Hematopoietic multipotent progenitor cell treated with erythropoietin and hydrocortisone succinate and interleukin-3 and kit ligand, for 6 days (in vitro differentiated cells): ENCODE results near the gene ADGRF5.

ENCODE experiments used
- DNase-seq: peaks from one replicate; pipeline ENCODE4 v3.0.0-alpha.2; 2015

Gene ADGRF5

DNA sequence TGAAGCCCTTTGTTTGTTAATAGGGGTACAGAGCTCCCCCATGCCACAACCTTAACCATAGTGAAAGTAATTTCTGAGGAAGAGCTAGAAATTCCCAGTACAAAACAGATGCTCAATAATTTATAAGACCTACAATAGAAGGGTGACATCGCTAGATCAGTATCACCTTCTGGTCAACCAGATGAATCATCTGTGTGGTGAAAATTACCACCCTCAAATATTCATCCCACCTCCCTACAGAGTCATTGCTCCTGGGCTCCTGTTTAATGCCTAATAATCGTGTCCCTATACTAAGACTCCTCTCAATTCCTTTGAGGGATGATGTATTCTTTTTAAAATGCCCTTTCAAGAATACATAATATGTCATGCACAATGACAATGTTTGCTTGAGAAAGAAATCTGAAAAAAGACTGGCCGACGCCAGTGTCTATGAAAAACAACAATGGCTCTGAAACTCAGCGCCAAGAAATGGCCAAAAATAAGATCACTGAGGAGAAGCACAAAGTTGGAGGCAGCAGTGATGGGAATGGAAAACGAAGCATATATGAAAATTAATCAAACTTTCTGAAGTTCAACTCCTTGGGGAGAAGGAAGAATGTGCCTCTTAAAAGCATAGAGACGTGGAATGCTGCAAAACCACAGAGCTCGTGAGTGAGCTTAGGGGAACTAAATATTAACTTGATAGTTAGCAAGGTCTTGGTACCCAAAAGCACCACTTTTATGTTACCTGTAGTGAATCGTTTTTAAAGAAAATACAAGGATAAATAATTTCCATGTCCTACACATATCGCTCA, 11.0 kb upstream of the ADGRF5 start:
- no peak for DNase-seq

DNA sequence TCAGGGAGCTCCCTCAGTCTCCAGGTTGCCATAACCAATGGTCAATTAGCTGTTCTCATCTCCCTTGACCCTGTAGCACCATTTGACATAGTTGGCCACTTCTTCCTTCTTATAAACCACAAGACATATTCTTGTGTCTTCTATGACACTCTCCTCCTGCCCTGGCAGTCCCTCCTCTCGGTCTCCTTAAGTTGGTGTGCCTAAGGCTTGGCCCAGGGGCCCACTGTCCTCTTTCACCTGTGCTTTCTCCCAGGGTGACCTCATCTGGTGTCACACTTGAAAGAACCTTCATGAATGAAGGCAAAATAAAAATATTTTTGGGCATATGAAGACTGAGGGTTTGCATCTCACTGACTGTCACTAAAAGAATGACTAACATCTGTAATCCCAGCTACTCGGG, 9.7 kb upstream of the ADGRF5 start:
- DNase-seq: no peak

DNA sequence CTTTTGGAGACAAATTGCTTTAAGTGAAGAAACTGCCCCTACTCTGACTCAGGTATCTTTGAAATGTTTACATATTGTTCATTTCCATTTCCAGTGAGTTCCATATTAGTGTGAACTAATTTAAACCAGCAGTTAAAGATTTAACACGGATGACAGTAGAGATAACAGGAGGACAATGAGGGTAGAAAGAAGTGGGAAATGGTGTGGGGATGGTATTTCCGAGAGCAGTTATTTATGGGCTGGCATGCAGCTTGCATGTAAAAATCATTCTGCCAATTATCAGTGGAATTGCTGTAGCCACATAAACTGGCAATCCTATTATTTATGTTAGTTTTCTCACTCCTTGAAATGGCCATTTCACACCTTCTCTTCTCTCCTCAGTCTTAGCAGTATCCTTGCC, 8.6 kb upstream of the ADGRF5 start:
- no peak for DNase-seq

DNA sequence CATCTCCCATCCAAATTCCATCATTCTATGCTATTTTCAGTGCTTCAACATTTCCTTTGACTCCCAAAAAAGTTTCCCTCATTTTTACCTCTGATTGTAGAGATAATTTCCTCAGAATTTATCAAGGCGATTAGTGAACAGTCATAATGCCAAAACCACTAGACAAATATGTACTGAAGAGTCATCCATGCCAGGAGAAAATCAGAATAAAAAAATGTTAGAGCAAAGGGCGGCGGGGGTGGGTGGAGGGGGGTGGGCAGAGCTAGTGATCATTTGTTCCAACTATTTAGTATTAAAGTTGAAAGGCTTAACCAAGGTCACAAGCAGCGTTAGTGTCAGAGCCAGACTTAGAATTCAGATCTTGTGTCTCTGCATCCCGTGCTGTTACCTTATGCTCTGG, 5.3 kb upstream of the ADGRF5 start:
- DNase-seq: no peak

DNA sequence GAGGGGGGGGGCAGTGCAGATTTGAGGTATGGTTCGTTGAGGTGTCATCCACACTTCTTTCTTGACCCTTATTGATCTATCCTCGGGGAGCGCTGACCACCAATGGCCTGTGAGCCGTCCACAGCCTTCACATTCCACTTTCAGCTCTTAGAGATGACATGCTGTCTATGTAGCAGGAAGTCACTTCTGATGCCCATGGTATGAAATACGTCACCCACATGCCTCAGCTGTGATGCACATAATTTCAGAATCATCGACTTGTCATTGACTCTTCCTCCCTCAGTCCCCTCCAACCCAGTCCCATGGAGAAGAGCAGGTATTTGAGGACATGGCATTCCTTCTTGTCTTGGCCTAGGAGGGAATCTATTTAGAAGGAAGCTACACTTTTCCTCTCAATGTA, 4.7 kb upstream of the ADGRF5 start:
- DNase-seq: no peak

DNA sequence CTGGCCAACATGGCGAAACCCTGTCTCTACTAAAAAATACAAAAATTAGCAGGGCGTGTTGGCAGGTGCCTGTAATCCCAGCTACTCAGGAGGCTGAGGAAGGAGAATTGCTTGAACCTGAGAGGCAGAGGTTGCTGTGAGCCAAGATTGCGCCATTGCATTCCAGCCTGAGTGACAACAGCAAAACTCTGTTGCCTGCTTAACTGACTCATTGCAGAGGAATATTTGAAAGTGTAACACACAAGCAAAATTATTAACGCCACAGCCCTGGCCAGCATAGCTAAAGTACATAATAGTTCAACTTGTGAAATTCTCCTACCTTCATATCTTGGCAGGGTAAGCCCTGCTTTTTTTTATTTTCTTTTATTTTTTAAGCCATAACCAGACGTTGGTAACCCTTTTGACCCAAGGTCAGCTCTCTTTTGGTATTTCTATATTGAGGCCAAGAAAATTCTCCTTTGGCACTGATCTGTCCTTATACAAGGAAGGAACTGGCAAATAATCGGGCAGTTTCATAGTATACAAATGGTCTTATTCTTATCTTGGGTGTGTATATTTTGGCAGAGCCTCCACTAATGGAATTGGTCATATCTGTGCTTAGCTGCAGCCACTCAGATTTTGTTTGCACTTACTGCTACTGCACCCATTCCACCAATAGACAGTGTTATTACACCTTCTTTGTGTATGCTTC, 4.0 kb upstream of the ADGRF5 start:
- DNase-seq: no peak

DNA sequence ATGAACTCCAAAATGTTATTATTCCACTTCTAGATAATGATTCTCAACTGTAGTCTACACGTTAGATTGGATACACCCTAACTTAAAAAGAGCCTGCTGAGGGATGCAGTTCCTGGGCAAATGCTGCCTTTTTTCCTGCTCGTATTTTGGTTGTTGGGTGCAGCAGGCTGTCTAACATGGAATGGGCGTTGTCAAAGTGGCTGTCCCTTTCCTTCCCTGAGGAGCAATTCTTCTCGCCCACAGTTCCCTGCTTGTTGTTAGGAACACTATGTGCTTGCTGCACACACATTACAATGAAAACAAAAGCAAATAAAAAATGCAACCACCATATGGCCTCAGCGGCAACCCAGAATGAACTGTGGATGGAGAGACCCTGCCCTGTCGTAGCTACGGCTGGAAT, 1.7 kb upstream of the ADGRF5 start:
- no peak for DNase-seq

DNA sequence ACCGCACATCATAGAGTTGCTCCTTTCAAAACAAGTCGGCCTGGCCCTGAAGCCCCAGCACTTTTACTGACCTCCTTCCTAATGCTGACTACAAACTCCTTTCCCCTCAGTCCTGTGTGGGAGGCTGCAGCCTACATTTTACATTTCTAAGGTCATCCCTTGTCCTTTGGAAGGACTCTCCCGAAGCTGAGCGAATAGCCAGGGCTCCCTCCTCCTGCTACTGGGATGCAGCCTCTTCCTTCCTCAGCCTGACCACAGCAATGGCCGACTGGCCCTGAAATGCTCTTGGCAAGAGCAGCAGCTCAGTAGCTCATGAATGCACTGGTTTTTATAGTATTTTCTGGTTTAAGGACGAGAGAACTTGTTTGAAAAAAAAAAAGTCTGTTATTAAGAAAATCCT, 679 bp downstream of the ADGRF5 start:
- no peak for DNase-seq

DNA sequence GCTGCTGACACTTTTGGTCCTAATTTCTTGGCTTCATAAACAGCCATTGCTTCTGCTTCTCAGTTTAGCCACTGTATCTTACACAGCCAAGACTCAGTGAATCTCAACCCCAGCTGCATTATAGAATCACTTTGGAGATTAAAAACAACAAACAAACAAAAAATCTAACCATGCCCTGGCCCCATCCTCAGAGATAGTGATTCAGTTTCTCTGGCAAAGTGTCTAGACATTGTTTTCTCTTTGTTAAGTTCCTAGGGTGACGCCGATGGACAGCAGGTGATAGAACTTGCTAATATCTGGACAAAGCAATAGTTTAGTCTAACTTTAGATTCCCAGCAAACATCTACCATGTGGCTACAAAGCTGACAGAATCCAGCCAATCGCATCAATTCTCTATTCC, 2.9 kb downstream of the ADGRF5 start:
- no peak for DNase-seq

DNA sequence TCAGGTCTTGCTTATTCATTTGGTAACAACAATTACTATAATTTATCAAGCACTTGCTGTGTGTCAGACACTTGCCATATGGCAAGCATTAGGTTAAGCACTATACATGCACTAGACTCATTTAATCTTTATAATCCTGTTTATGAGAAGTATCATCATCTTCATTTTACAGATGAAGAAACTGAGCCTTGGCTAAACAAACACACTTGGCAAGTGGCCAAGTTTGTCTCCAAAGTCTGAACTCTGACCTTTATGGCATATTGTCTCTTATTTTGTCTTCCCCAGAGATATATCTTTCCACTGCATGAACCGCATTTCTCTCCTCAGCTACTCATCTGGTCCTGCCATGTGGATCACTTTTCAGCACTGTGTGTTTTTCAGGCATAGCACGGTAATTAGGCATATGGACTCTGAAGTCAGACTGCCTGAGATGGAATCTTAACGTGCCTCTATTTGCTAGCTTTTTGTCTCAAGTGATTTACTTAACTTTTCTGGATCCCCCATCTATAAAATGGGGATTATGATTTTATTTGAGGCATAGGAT, 4.7 kb downstream of the ADGRF5 start:
- no peak for DNase-seq

DNA sequence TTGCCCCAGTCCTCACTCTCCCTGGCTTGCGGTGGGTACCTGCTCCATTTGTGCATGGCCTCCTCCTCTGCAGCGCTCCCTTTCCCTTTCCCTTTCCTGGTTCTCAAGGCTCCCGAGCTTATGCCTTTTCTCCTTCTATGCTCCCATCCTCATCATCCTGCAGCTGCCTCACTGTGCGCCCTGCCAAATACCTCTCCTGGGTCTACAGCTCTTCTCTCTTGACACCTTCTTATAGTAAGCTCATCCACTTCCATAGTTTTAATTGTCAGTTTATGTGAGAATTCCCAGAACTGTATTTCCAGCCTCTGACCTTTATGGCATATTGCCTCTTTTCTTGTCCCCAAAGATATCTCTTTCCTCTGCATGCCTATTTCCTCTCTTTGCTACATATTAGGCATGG, 5.9 kb downstream of the ADGRF5 start:
- no peak for DNase-seq

DNA sequence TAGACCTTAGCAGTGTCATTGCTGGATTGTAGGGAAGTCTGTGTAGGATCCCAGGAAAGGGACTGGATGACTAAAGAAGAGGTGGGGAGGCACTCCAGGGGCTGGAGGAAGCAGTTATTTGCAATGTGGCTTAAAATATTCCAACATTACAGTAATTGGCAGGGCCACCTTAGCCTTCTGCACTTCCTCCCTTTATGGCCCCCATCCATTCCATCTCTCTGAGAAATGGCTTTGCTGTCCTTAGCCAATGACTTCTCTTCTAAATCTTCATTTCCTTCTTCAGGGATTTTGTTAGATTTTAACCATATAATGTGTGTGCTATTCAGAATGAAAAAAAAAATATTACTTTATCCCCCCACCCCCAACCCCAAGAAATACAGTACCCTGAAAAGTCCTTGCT, 6.4 kb downstream of the ADGRF5 start:
- DNase-seq: no peak

DNA sequence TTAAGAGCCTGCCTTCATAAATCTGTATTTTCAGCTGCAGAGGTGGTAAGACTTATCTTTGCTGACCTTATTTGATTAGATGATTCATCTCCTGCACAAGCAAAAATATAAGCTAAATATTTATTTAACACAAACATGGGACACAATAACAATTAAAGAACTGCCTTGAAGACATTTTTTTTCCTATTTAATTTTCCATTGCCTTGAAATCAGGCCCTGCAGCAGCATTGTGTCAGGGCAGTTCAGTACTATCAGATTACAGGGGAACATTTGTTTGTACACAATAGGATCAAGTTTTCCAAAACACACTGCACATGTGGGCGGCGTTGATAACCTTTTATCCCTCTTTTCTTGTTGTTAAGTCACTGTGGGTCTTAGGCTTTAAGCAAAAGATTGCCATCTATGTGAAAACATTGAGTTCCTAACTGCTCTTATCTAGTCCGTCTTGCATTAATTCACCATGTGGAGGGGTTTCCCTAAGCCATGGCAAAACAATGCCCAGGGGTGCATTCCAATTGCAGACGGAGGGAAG, 7.4 kb downstream of the ADGRF5 start:
- DNase-seq: no peak

DNA sequence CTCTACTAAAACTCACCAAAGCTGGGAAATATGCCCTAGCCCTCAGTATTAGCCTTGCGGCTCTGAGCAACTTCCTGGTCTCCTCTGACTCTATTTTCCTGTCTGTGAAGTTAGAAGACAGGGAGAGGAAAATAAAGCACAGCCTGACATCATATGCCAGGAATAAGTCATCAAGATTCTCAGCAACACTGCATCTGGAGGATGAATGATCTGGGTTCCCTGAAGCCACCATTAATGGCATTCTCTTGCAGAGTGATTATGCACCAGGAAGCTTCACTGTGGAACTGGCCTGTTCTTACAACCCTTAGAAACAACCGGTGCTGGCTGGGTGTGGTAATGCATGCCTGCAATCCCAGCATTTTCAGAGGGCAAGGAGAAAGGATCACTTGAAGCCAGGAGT, 12.4 kb downstream of the ADGRF5 start:
- no peak for DNase-seq

DNA sequence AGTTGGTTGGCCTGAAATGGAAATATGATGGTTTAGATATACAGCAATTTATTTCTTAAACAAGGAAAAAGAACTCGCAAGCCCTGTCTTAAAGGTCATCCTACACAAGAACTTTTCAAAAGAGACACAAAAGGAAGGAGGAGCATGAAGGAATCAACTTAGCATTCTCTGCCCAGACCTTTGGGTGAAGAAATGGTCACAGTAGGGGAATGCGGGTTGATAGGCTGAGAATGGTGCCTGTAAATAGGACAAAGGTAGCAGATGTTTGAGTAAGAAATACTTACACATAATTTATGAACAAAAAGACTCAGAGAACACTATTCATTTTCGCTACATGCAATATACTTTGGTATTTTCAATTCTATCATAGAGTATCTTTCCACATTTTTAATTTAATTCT, 15.0 kb downstream of the ADGRF5 start:
- no peak for DNase-seq

DNA sequence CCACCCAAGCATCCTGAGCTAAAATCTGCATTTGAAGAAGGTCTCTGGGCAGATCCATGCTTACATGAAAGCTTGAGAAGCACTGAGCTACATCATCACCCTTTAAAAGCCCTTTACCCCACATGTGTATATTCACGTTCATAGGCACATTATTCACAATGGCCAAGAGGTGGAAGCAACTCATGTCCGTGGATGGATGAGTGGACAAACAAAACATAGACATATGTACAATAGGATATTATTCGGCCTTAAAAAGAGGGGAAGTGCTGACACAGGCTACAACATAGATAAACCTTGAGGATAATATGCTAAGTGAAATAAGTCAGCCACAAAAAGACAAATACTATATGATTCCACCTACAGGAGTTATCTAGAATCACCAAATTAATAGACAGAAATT, 17.6 kb downstream of the ADGRF5 start:
- DNase-seq: no peak

DNA sequence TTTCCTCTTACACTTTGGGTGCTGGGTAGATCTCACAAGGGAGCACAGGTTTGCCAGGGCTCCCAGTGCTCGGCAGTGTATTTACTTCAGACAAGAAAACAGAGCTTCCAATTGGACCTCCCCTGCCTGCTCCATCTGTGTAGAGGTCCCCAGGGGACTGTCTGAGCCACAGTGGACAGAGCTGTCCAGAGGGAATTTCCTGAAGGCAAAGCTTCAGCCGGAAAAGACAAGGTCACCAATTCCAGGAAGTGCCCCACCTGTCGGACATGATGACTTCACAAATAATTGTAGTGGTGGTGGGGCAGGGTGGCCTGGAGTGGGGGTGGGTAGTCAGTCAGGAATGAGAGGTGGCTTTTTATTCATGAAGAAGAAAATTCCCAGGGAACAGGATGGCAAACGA, 18.6 kb downstream of the ADGRF5 start:
- DNase-seq: no peak

DNA sequence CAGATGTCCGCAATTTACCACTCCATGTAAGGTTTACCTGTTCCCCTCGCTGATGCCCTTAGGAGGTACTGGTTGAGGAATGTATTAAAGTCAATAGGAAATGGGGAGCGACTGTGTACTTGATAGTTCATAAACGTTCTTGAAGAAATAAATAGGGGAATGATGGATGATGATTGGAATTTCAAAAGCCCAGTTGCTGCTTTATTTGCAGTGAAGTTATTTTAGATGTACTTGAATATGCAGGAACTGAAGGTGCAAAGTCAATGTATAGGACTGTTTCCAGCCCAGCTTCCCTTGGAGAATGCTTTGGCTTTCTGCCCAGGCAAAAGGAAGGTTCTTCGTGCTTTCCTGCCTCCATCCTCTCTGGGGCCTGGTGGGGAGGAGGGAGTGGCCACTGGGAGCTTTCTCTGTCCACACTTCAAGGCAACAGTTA, 19.8 kb downstream of the ADGRF5 start:
- no peak for DNase-seq

DNA sequence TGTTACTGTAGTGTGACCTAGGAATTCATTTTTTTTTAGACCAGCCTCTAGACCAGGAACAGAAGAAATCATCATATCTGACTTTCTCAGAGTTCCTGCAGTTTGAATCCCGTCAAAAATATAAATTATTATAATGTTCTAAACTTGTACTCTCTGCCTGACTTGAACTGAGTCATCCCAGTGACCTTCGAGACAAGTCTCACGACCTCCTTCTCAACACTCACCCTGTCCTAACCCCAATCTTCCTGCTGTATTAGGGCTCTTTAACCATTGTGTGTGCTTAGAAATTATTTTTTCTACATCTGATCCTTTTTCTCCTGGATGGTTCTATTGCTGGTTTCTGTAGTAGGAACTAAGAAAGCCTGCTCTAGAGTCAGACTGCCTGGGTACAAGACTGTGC, 21.5 kb downstream of the ADGRF5 start:
- no peak for DNase-seq

DNA sequence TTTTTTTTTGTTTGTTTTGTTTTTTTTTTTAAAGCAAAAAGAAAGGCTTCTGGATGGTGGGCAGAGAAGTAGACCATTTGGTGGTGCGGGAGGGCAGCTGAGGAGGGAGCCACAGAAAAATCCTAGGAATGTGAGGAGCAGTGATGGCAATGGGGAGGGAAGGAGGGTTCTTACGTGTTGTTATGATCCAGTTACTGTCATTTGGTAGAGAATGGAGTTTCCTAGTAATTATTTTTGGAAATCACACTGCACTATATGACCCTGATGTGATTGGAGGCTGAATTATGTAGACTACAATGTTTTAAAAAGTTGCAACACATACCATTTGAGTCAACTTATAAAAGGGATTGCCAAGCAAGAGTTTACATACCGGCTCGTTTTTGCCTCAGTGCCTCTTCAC, 22.1 kb downstream of the ADGRF5 start:
- no peak for DNase-seq

DNA sequence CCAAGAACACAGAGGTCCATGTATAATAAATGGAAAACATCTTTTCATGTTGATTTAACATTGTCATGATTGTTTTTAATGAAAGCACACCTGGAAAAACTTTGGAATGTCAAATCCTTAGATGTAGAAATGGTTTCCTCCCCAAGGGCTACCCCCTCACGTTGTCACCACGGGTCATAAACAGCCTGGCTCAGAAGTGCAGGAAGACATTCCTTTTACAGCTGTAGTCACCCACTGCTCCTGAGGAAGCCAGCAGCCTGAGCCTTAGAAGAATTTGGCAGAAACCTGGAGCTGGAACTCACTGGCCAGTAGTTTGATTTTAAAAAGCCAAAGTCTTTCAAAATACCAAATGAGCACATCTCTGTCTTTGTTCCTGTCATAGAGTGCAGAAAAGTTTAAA, 23.7 kb downstream of the ADGRF5 start:
- DNase-seq: no peak

DNA sequence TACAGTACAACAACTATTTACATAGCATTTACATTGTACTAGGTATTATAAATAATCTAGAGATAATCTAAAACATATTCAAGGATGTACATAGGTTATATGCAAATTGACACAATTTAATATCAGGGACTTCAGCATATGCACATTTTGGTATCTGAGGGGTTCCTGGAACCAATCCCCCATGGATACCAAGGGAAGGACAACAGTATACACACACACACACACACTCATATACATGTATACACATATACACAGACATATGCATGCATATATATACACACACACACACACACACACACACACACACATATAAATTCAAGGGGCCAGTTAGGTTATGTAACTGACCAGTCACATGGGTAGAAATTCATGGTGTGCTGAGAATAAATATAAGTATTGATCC, 24.9 kb downstream of the ADGRF5 start:
- no peak for DNase-seq

DNA sequence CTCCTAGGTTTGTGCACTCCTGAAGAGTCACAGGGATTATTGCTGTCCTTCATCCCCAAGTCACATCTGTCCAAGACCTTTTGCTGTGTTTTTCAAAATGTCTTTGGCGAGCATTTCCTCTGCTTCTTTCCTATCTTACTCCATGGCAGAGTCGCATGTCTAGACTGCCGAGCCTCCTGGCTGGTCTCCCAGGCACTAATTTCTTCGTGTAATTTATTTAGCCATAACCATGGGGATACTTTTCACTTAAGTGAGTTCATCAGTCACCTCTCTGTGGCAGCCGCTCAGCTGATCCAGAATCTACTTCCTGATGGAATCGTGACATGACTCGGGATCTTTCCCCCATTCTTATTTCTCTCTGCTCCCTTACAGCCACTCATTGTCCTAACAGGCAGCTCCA, 25.8 kb downstream of the ADGRF5 start:
- no peak for DNase-seq

DNA sequence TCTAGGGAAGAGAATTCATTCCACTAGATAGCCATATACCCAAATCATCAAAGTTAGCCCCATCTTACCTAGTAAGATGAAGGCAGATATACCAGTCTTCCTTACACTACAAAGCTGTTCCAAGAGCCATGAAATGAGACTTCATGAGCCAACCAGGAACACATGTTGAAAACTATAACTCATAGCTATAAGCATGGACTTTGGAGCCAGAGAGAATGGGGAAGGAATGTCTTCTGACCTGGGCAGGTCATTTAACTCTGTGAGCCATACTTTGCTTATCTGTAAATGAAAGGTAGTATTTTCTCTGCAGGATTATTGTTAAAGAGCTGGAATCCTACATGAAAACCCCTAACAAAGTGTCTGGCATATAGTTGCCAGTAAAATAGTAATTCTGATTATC, 27.3 kb downstream of the ADGRF5 start:
- DNase-seq: no peak
